Activated CD4-positive, alpha-beta T cell treated with anti-CD3 and anti-CD28 coated beads, Interleukin-2, amount 10 ng/mL, durations not matched to agents 7 days and 5 days (primary cell): ENCODE measurements around the gene OR56B4. TPM values are rescaled to one million over a fixed set of nuclear protein-coding genes. Genes with fewer than 3 reads are reported as not detected.
"Not testable (repeated sequence)": the region's sequence is repeated elsewhere in the genome, so short reads cannot be mapped to it uniquely, and the experiment has no call there.

Source experiments
- CTCF ChIA-PET: fragments of 350-600 bp; sonication (Branson Sonifier 250); formaldehyde crosslinking; loops from one replicate; lab custom pipeline; 2021; ENCODE audit warnings: antibody characterized with exemption; lab: Charles Lee
- POLR2A ChIA-PET: fragments of 350-600 bp; sonication (Branson Sonifier 250); formaldehyde crosslinking; loops from one replicate; lab custom pipeline; 2021; ENCODE audit warnings: antibody characterized with exemption; lab: Charles Lee
- DNase-seq: peaks from one replicate; pipeline ENCODE4 v3.0.0-alpha.2; 2020
- H3K27ac Mint-ChIP-seq: one replicate; pipeline ENCODE4 v1.8.0; 2021; ENCODE audit warnings: mild to moderate bottlenecking, moderate library complexity, mixed read lengths
- H3K27me3 Mint-ChIP-seq: one replicate; pipeline ENCODE4 v1.8.0; 2021; ENCODE audit warnings: mixed read lengths
- H3K36me3 Mint-ChIP-seq: one replicate; pipeline ENCODE4 v1.8.0; 2021; ENCODE audit warnings: low read depth, mixed read lengths
- H3K4me1 Mint-ChIP-seq: one replicate; pipeline ENCODE4 v1.8.0; 2021; ENCODE audit warnings: mixed read lengths
- H3K4me3 Mint-ChIP-seq: one replicate; pipeline ENCODE4 v1.8.0; 2021; ENCODE audit warnings: mild to moderate bottlenecking, moderate library complexity, mixed read lengths
- H3K9me3 Mint-ChIP-seq: one replicate; pipeline ENCODE4 v1.8.0; 2021; ENCODE audit warnings: mixed read lengths
- total RNA-seq, 2 experiments: library from RNA; stranded (reverse); gene quantifications; one replicate each; pipeline ENCODE4 v1.2.3, GENCODE V29; 2021

The OR56B4 gene, protein sequence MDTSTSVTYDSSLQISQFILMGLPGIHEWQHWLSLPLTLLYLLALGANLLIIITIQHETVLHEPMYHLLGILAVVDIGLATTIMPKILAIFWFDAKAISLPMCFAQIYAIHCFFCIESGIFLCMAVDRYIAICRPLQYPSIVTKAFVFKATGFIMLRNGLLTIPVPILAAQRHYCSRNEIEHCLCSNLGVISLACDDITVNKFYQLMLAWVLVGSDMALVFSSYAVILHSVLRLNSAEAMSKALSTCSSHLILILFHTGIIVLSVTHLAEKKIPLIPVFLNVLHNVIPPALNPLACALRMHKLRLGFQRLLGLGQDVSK
- total RNA-seq, result not detected

DNA sequence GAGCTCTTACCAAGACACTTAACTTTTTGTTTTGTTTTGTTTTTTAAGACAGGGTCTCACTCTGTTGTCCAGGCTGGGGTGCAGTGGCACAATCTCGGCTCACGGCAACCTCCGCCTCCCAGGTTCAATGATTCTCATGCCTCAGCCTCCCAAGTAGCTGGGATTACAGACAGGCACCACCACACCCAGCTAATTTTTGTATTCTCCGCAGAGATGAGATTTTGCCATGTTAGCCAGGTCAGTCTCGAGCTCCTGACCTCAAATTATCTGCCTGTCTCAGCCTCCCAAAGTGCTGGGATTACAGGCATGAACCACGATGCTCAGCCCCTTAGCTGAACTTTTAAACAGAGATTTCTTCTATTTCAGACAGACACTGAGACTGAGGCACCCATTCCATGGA lies at the start of gene OR56B4:
OR56B4 (plus strand) TSS at position 301 of the 400 bp plus-strand sequence; CDS start at position 396, 95 bp downstream.
- H3K4me1 Mint-ChIP-seq, POLR2A ChIA-PET, H3K27me3 Mint-ChIP-seq, DNase-seq, H3K36me3 Mint-ChIP-seq, CTCF ChIA-PET, H3K4me3 Mint-ChIP-seq, H3K9me3 Mint-ChIP-seq, H3K27ac Mint-ChIP-seq: not testable (repeated sequence)

DNA sequence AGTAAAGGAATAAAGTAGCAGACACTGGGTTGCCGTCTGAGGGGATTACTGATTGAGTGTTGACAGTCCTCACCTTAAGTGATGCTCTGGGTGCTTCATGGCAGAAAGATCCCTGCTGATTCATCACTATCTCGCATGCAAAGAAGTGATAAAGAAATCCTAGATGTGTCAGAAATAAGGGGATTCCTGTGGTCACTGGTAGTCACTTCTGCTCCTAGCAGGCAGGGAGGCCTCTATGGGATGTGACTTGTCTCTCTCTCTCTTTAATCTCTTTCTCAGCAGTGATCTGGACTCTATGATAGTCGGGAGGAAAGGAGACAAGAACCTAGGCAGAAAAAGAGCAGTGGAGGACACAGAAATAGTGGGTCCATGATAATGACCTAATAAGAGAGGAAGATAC lies 46.0 kb upstream of the OR56B4 start:
- DNase-seq, result no peak
- Mint-ChIP-seq H3K4me1 (no peaks in the 10 kb centered on the region), H3K27me3 (peaks cover 9% of the 10 kb centered on the region), H3K27ac (no peak overlapping the region), H3K36me3 (no peaks in the 10 kb centered on the region), H3K4me3 (no peak overlapping the region), H3K9me3 (no peaks in the 10 kb centered on the region)
- CTCF ChIA-PET, result no interaction called here
- POLR2A ChIA-PET, result no interaction called here

DNA sequence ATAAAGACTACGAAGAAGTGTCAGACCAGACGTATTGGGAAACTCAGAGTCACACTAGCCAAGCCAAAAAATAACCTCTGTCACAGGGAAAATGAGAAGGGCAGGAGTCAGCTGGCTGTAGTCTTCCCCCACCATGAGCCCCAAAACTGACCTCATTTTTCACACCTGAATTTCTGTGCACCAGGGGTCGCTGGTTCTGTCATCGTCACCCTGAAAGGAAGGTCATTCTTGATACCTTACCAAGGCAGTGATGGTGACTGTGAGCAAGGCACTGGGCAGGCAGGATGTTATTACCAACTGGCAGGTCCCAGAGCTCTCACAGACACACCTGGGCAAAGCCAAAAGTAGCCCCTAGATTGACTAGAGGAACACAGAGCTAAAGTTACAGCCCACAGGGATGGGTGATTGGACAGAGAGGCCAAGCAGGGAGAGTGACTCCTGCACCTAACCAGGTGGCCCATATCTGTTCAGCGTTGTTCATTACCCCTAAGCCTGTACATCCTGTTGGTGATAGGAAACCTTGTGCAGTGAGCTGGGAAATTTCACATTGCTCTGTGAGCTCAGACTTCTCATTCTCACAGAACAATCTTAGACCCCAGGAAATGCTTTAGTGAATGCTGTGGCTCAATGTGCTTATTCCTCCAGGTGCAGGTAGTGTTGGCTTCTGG lies 44.7 kb upstream of the OR56B4 start:
- H3K4me3 Mint-ChIP-seq, result no peak overlapping the region

DNA sequence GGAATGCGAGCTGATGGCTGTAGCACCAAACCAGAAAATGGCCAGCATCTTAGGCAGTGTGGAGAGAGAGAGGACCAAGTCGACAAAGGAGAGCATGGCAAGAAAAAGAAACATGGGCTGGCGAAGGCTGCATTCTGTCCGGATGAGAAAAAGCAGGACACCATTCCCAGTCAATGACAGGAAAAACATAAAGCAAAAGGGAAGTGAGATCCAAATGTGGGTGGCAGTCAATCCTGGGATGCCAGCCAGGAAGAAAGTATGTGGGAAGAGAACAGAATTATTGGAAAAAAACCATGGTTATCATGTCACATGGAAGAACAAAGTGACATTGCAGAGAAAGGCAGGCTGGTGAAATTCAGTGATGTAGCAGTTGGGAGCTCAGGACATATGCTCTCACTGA lies 40.0 kb upstream of the OR56B4 start:
- ChIA-PET CTCF (no interaction called here), POLR2A (no interaction called here)
- H3K4me1 Mint-ChIP-seq, result no peaks in the 10 kb centered on the region
- no peaks in the 10 kb centered on the region for H3K27me3 Mint-ChIP-seq
- H3K9me3 Mint-ChIP-seq, result no peaks in the 10 kb centered on the region
- no peak overlapping the region for H3K27ac Mint-ChIP-seq
- DNase-seq, result no peak
- H3K4me3 Mint-ChIP-seq, result no peak overlapping the region
- H3K36me3 Mint-ChIP-seq, result no peaks in the 10 kb centered on the region

More for the DNA sequence above, 44.7 kb upstream of the OR56B4 start:
- Mint-ChIP-seq H3K9me3 (no peaks in the 10 kb centered on the region), H3K27ac (no peak overlapping the region), H3K27me3 (peaks cover 9% of the 10 kb centered on the region), H3K4me1 (no peaks in the 10 kb centered on the region), H3K36me3 (no peaks in the 10 kb centered on the region)
- CTCF ChIA-PET, result no interaction called here
- POLR2A ChIA-PET, result no interaction called here
- no peak for DNase-seq

DNA sequence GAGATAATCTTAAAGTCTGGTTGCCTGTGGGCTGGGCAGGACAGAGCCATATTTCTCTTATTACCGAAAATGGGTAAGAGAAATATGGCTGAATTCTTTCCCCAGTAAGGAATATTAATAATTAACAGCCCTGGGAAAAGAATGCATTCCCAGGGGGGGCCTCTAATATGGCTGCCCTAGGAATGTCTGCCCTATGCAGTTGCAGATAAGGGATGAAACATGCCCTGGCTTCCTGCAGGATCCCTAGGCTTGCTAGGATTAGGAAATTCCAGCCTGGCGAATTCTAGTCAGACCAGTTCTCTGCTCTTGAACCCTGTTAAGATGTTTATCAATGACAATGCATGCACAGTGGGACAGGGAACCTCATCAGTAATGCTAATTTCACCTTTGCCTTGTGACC lies 31.0 kb upstream of the OR56B4 start:
- H3K4me1 Mint-ChIP-seq, H3K27ac Mint-ChIP-seq, DNase-seq, H3K9me3 Mint-ChIP-seq, POLR2A ChIA-PET, CTCF ChIA-PET, H3K27me3 Mint-ChIP-seq, H3K4me3 Mint-ChIP-seq, H3K36me3 Mint-ChIP-seq: not testable (repeated sequence)

DNA sequence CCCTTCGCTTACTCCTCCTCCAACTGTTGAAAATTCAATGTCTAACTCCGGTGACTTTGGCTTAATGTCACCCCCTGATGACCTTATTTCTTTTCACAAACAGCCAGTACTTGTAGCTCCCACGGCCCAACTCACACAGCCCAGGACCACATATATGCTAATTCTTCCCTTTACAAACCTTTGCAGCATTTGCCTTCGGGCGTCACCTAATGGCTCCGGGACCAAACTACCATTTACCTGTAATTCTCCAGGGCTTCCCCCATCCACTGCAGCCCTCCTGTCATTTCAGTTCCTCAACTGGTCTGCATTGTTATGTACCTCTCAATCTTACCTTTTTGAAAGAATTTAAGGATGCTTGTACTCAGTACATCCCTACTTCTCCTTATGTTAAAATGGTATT lies 29.8 kb upstream of the OR56B4 start:
- Mint-ChIP-seq H3K36me3 (no peaks in the 10 kb centered on the region), H3K27me3 (no peaks in the 10 kb centered on the region), H3K4me1 (no peaks in the 10 kb centered on the region), H3K4me3 (no peak overlapping the region), H3K9me3 (no peaks in the 10 kb centered on the region), H3K27ac (no peak overlapping the region)
- ChIA-PET POLR2A (no interaction called here), CTCF (no interaction called here)
- DNase-seq, result no peak

DNA sequence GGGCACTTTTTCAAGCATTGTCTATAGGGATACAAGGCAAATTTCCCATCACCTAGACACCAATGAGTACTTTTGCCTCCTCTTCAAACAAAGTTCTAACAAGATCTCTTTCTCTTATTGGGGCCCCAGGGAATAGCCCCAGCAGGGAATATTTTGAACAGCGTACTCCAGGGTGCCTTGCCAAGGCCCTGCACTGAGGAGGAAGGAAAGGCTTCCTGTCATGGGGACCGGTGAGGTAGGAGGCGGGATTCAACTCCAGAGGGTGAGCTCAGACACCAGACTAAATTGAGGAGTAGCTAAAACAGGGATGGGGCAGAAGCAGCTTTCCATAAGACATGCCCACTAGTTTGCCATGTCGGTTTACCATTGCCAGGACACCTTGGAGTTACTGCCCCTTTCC lies 28.0 kb upstream of the OR56B4 start:
- Mint-ChIP-seq H3K4me3 (no peak overlapping the region), H3K9me3 (no peaks in the 10 kb centered on the region), H3K36me3 (no peaks in the 10 kb centered on the region), H3K27ac (no peak overlapping the region), H3K4me1 (no peaks in the 10 kb centered on the region), H3K27me3 (peaks cover 1% of the 10 kb centered on the region)
- DNase-seq, result no peak
- ChIA-PET CTCF (no interaction called here), POLR2A (no interaction called here)

DNA sequence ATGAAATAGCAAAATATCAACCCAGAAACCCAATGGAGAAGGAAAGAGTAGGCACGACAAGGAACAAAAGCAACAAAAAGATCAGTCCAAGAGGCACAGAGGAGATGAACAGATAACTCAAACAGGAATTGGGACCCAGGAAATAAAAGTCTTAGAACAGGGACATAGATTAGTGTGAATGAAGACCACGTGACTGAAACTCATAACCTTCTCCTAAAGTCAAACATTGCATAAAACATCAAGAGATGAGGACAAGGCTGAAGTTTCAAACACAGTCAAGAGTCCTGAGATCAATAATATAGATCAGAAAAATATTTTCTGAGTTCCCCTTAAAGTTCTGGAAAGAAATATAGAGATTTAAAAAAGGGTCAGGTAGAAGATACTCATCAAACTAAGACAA lies 24.4 kb upstream of the OR56B4 start:
- ChIA-PET POLR2A (no interaction called here), CTCF (no interaction called here)
- H3K4me1 Mint-ChIP-seq, result no peaks in the 10 kb centered on the region
- H3K27ac Mint-ChIP-seq, result no peak overlapping the region
- no peak overlapping the region for H3K4me3 Mint-ChIP-seq
- peaks cover 1% of the 10 kb centered on the region for H3K27me3 Mint-ChIP-seq
- H3K9me3 Mint-ChIP-seq, result no peaks in the 10 kb centered on the region
- no peak for DNase-seq
- H3K36me3 Mint-ChIP-seq, result no peaks in the 10 kb centered on the region

DNA sequence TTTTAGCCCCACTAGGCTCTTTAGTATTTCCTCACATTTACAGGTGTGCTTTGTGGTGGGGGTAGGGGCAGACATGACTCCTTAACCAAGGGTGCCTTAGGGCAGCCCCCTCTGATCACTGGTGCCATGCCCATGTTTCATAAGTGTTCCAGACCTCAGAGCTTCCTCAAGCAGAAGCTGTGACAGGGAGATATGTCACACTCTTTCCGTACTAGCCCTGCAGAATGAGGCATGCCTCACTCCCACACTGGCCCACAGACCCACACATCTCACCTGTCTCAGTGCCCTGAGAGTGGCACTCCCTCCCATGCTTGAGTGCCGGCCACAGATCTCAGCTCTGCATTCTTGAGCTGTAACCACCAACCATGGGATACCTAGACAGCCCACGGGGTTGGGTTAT lies 22.9 kb upstream of the OR56B4 start:
- ChIA-PET CTCF (no interaction called here), POLR2A (no interaction called here)
- no peaks in the 10 kb centered on the region for H3K36me3 Mint-ChIP-seq
- DNase-seq, result no peak
- no peak overlapping the region for H3K27ac Mint-ChIP-seq
- peaks cover 3% of the 10 kb centered on the region for H3K27me3 Mint-ChIP-seq
- H3K4me1 Mint-ChIP-seq, result no peaks in the 10 kb centered on the region
- no peaks in the 10 kb centered on the region for H3K9me3 Mint-ChIP-seq
- no peak overlapping the region for H3K4me3 Mint-ChIP-seq

DNA sequence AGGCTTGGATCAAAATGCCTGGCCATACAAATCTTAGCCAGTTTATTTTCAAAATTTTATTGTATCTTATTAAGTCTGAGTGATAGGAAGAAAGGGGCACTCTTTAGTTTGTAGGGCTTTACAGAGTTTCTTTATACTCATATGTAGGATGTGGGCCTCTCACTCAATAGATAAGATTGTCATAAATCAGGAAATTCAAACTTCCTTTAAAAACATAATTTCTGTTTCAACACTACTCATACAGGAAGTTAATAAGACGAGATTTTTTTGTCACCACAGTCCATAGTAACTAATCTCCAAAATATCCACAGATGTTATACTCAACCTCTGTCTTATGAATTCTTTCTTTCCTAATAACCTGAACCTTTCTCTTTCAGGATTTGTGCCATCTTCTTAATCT lies 13.3 kb upstream of the OR56B4 start:
- no peaks in the 10 kb centered on the region for H3K36me3 Mint-ChIP-seq
- ChIA-PET CTCF (no interaction called here), POLR2A (no interaction called here)
- H3K4me3 Mint-ChIP-seq, result no peak overlapping the region
- peaks cover 5% of the 10 kb centered on the region for H3K4me1 Mint-ChIP-seq
- peaks cover 14% of the 10 kb centered on the region for H3K27me3 Mint-ChIP-seq
- no peaks in the 10 kb centered on the region for H3K9me3 Mint-ChIP-seq
- no peak overlapping the region for H3K27ac Mint-ChIP-seq
- no peak for DNase-seq

DNA sequence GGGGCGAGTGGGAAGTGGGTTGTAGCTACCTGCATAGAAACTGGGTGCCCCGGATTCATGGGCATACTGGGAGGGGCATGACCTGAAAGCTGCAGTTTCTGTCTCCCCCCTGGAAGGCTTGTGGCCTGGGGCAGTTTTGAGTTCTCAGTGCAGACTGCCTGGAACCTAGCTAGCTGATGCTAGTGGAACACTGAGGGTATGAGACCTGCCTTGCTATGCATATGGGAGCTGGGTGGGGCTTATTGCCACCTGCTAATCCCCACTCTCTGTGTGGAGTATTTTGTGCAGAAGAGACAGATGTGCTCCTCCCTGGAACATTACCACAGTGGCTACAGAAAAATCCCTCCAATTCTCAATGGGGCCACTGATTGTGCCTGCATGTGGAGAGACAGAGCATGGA lies 11.7 kb upstream of the OR56B4 start:
- Mint-ChIP-seq H3K4me1 (peaks cover 5% of the 10 kb centered on the region), H3K9me3 (no peaks in the 10 kb centered on the region), H3K27me3 (peaks cover 8% of the 10 kb centered on the region), H3K36me3 (no peaks in the 10 kb centered on the region), H3K27ac (no peak overlapping the region), H3K4me3 (no peak overlapping the region)
- POLR2A ChIA-PET, result no interaction called here
- DNase-seq, result no peak
- CTCF ChIA-PET, result interaction anchor here (0.6 kb wide), 1 partner anchor 17 kb away, joined by 3 read pairs; no protein-coding TSS in a partner anchor

DNA sequence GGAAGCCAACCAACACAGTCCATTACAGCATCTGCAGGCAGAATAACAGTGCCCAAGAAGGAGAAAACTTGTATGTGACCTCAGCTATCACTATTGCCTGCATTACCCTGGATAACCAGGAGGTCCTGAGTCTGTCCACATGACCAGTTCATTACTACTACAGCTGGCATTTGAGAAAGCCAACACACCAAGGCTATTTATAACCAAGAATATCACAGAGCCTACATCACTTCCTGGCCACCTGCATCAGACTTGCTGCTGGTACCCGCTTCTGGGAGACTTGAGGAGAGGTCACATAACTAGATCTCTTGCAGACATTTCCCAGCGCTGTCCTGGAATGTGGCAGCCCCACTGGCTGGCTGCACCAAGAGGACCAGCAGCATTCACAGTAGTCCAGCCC lies 11.1 kb upstream of the OR56B4 start:
- Mint-ChIP-seq H3K4me1 (peaks cover 5% of the 10 kb centered on the region), H3K27ac (no peak overlapping the region), H3K36me3 (no peaks in the 10 kb centered on the region), H3K27me3 (peaks cover 5% of the 10 kb centered on the region), H3K9me3 (no peaks in the 10 kb centered on the region), H3K4me3 (no peak overlapping the region)
- no peak for DNase-seq
- POLR2A ChIA-PET, result no interaction called here
- CTCF ChIA-PET, result no interaction called here

DNA sequence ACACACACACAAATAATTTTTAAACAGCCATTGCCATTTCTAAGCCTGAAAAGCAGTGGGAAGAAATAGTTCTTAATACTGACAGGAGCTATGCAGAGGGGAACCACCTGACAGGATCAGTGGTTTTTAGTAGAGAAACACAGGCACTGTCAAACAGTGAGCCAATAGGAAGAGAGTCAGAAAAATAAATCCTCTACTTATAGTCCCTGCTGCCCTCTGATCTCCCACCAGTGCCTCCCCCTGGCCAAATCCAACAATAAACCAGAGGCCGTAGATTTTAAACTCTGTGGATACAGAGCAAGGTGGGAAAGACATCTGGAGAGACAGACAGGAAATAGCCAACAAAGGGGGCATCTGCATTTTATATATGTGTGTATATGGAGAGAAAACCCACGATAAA lies 7.9 kb upstream of the OR56B4 start:
- Mint-ChIP-seq H3K27me3 (peaks cover 2% of the 10 kb centered on the region), H3K36me3 (no peaks in the 10 kb centered on the region), H3K27ac (no peak overlapping the region), H3K4me3 (no peak overlapping the region), H3K9me3 (no peaks in the 10 kb centered on the region), H3K4me1 (peaks cover under 1% of the 10 kb centered on the region)
- CTCF ChIA-PET, result interaction anchor here (0.6 kb wide), 1 partner anchor 122 kb away, joined by 3 read pairs; no protein-coding TSS in a partner anchor
- no peak for DNase-seq
- POLR2A ChIA-PET, result no interaction called here
